Measurements from ENCODE around the gene PPM1B.

DNA sequence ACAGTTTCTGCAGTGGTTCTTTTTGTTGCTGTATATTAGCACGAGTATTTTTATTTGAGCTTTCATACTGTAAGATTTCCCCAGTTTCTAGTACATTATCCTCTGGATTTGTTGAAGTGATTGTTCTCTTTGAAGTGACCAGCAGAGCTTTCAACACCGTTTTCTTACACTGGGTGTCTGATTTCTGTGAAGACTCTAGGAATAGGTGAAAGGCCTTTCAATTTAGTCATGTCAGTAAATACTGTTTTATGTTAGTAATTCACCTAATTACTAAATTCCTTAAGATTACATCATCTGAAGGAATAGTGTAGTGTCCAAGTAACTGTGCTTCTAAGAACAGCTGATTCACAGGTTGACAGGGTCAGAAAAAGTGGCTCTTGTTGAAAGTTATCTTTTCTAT, 2.3 kb downstream of the PPM1B start:
- TF ChIP-seq RCOR1 (IDR thresholded peaks at IDR 0.05; ENCODE audit: insufficient replicate concordance, low read length) (no peak), POLR2A (IDR thresholded peaks at IDR 0.05; ENCODE audit: low read depth, low read length) (no peak), CTCF (conservative IDR thresholded peaks at IDR 0.05; ENCODE audit: low read depth, low read length) (no peak), SMC3 (IDR thresholded peaks at IDR 0.05; ENCODE audit: low read depth, low read length) (no peak), FOS (IDR thresholded peaks at IDR 0.05; ENCODE audit: low read depth, low read length) (no peak)

Data from IMR-90 (cell line).